Eye (tissue), 1 donor: ENCODE results near the gene ZNF300.
"Not testable (repeated sequence)": the region's sequence is repeated elsewhere in the genome, so short reads cannot be mapped to it uniquely, and the experiment has no call there.

ENCODE experiments used
- DNase-seq: peaks from one replicate; pipeline ENCODE4 v3.0.0-alpha.2; 2015

Gene ZNF300

GRCh38 chr5:150845185-150845859, 59.5 kb downstream of the ZNF300 start:
- not testable (repeated sequence) for DNase-seq
